Measurements from ENCODE around the gene HDAC5. TPM values are rescaled to one million over a fixed set of nuclear protein-coding genes. Genes with fewer than 3 reads are reported as not detected.

The HDAC5 gene
- total RNA-seq, 3 donors from 2014 or later = 66.5 to 79.3 (median 75.4) TPM

GRCh38 chr17:44167181-44167861 lies 43.9 kb upstream of the HDAC5 start:
- Histone ChIP-seq H3K4me3 (no peak overlapping the region), H3K4me1 (no peaks in the 10 kb centered on the region), H3K9me3 (no peaks in the 10 kb centered on the region), H3K27me3 (no peaks in the 10 kb centered on the region), H3K36me3 (no peaks in the 10 kb centered on the region), H3K27ac (no peak overlapping the region)
- intact Hi-C loops (cut with DNase I; ENCODE audit: low total_unique reads) = no loop called here
- no peak for DNase-seq (ENCODE audit: low spot score in 2 of 2)
- TF ChIP-seq POLR2A (IDR thresholded peaks at IDR 0.05) (no peak), POLR2AphosphoS5 (IDR thresholded peaks at IDR 0.05) (no peak)
- TF ChIP-seq, protein P1, sequence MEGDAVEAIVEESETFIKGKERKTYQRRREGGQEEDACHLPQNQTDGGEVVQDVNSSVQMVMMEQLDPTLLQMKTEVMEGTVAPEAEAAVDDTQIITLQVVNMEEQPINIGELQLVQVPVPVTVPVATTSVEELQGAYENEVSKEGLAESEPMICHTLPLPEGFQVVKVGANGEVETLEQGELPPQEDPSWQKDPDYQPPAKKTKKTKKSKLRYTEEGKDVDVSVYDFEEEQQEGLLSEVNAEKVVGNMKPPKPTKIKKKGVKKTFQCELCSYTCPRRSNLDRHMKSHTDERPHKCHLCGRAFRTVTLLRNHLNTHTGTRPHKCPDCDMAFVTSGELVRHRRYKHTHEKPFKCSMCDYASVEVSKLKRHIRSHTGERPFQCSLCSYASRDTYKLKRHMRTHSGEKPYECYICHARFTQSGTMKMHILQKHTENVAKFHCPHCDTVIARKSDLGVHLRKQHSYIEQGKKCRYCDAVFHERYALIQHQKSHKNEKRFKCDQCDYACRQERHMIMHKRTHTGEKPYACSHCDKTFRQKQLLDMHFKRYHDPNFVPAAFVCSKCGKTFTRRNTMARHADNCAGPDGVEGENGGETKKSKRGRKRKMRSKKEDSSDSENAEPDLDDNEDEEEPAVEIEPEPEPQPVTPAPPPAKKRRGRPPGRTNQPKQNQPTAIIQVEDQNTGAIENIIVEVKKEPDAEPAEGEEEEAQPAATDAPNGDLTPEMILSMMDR (IDR thresholded peaks at IDR 0.05) = no peak

DNA sequence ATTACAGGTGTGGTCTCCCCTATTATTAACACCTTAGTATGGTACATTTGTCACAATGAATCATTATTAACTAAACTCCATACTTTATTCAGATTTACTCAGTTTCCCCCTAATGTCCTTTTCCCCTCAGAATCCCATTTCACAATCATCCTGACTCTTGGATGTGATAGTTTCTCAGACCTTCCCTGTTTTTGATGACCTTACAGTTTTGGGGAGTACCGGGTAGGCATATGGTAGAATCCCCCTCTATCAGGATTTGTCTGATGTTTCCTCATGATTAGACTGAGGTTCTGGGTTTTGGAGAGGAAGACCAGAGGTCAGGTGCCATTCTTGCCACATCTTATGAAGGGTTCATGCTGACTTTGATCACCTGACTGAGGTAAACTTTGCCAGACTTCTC lies 41.0 kb upstream of the HDAC5 start:
- DNase-seq (ENCODE audit: low spot score in 2 of 2) = no peak
- no peak for TF ChIP-seq POLR2A (IDR thresholded peaks at IDR 0.05)
- no peak for TF ChIP-seq POLR2AphosphoS5 (IDR thresholded peaks at IDR 0.05)
- TF ChIP-seq, protein P1 (IDR thresholded peaks at IDR 0.05) = no peak
- H3K27ac ChIP-seq = no peak overlapping the region
- intact Hi-C loops (cut with DNase I; ENCODE audit: low total_unique reads) = no loop called here
- H3K27me3 ChIP-seq = no peaks in the 10 kb centered on the region
- H3K9me3 ChIP-seq = no peaks in the 10 kb centered on the region
- no peak overlapping the region for H3K4me3 ChIP-seq
- no peaks in the 10 kb centered on the region for H3K4me1 ChIP-seq
- H3K36me3 ChIP-seq = no peaks in the 10 kb centered on the region

GRCh38 chr17:44159519-44160210 lies 36.2 kb upstream of the HDAC5 start:
- H3K4me3 ChIP-seq = no peak overlapping the region
- DNase-seq (ENCODE audit: low spot score in 2 of 2) = no peak
- no peaks in the 10 kb centered on the region for H3K36me3 ChIP-seq
- intact Hi-C loops (cut with DNase I; ENCODE audit: low total_unique reads) = no loop called here
- TF ChIP-seq, protein P1 (IDR thresholded peaks at IDR 0.05) = no peak
- TF ChIP-seq POLR2A (IDR thresholded peaks at IDR 0.05) (no peak), POLR2AphosphoS5 (IDR thresholded peaks at IDR 0.05) (no peak)
- no peak overlapping the region for H3K27ac ChIP-seq
- no peaks in the 10 kb centered on the region for H3K9me3 ChIP-seq
- no peaks in the 10 kb centered on the region for H3K27me3 ChIP-seq
- H3K4me1 ChIP-seq = no peaks in the 10 kb centered on the region

GRCh38 chr17:44155488-44155887 lies 32.0 kb upstream of the HDAC5 start:
- H3K27me3 ChIP-seq = no peaks in the 10 kb centered on the region
- intact Hi-C loops (cut with DNase I; ENCODE audit: low total_unique reads) = no loop called here
- H3K27ac ChIP-seq = no peak overlapping the region

GRCh38 chr17:44152875-44153274 lies 29.4 kb upstream of the HDAC5 start:
- H3K4me3 ChIP-seq = no peak overlapping the region
- H3K4me1 ChIP-seq = no peaks in the 10 kb centered on the region
- no peak overlapping the region for H3K27ac ChIP-seq
- no peaks in the 10 kb centered on the region for H3K9me3 ChIP-seq
- H3K36me3 ChIP-seq = no peaks in the 10 kb centered on the region
- no peak for DNase-seq (ENCODE audit: low spot score in 2 of 2)
- intact Hi-C loops (cut with DNase I; ENCODE audit: low total_unique reads) = no loop called here
- H3K27me3 ChIP-seq = no peaks in the 10 kb centered on the region
- TF ChIP-seq POLR2A (IDR thresholded peaks at IDR 0.05) = no peak
- TF ChIP-seq, protein P1 (IDR thresholded peaks at IDR 0.05) = no peak
- no peak for TF ChIP-seq POLR2AphosphoS5 (IDR thresholded peaks at IDR 0.05)

More at GRCh38 chr17:44155488-44155887, 32.0 kb upstream of the HDAC5 start:
- no peak overlapping the region for H3K4me3 ChIP-seq
- TF ChIP-seq POLR2AphosphoS5 (IDR thresholded peaks at IDR 0.05) = no peak
- TF ChIP-seq, protein P1 (IDR thresholded peaks at IDR 0.05) = no peak
- no peak for TF ChIP-seq POLR2A (IDR thresholded peaks at IDR 0.05)
- DNase-seq (ENCODE audit: low spot score in 2 of 2) = no peak
- no peaks in the 10 kb centered on the region for H3K36me3 ChIP-seq
- no peaks in the 10 kb centered on the region for H3K4me1 ChIP-seq
- no peaks in the 10 kb centered on the region for H3K9me3 ChIP-seq

Data from breast epithelium (tissue), 4 donors.